GM23338 (cell line): ENCODE measurements around the gene DAPL1. TPM values are rescaled to one million over a fixed set of nuclear protein-coding genes. Genes with fewer than 3 reads are reported as not detected.

Experiments used
- ATAC-seq: fragments of 200-7000 bp; cut with Tn5 transposase; 3 replicates; pipeline ENCODE4 v1.9.1; 2020
- DNase-seq: peaks from one replicate; pipeline ENCODE4 v3.0.0-alpha.2; 2015; ENCODE audit warnings: low spot score
- H2AFZ ChIP-seq: fragments of 200-600 bp; sonication (generic); 2 replicates; pipeline ENCODE4 v1.8.0; 2016; ENCODE audit warnings: antibody characterized with exemption, mild to moderate bottlenecking, moderate library complexity
- H3F3A ChIP-seq: fragments of 200-600 bp; sonication (generic); replicated peaks from 2 replicates; pipeline ENCODE4 v1.8.0; 2017; ENCODE audit warnings: antibody characterized with exemption, mixed run types, low read depth
- H3K27ac ChIP-seq: fragments of 200-600 bp; sonication (generic); 2 replicates; pipeline ENCODE4 v1.6.1; 2016; ENCODE audit warnings: low read depth
- H3K27me3 ChIP-seq: fragments of 200-600 bp; sonication (generic); 2 replicates; pipeline ENCODE4 v1.8.0; 2016; ENCODE audit warnings: mild to moderate bottlenecking, mixed run types, moderate library complexity; ENCODE audit not compliant: insufficient read depth
- H3K36me3 ChIP-seq: fragments of 200-600 bp; sonication (generic); 2 replicates; pipeline ENCODE4 v1.8.0; 2016; ENCODE audit warnings: mild to moderate bottlenecking; ENCODE audit not compliant: insufficient read depth
- H3K4me1 ChIP-seq: fragments of 200-600 bp; sonication (generic); 2 replicates; pipeline ENCODE4 v1.8.0; 2016; ENCODE audit warnings: mild to moderate bottlenecking, moderate library complexity; ENCODE audit not compliant: insufficient read depth
- H3K4me2 ChIP-seq: fragments of 200-600 bp; sonication (generic); 2 replicates; pipeline ENCODE4 v1.7.1; 2017; ENCODE audit warnings: mixed run types
- H3K4me3 ChIP-seq: fragments of 200-600 bp; sonication (generic); 2 replicates; pipeline ENCODE4 v1.6.1; 2016; ENCODE audit warnings: mixed run types
- H3K79me2 ChIP-seq: fragments of 200-600 bp; sonication (generic); replicated peaks from 2 replicates; pipeline ENCODE4 v1.8.0; 2017; ENCODE audit warnings: mild to moderate bottlenecking; ENCODE audit not compliant: insufficient read depth
- H3K9me2 ChIP-seq: fragments of 200-600 bp; sonication (generic); 2 replicates; pipeline ENCODE4 v1.8.0; 2017; ENCODE audit not compliant: insufficient read depth
- H4K20me1 ChIP-seq: fragments of 200-600 bp; sonication (generic); replicated peaks from 2 replicates; pipeline ENCODE4 v1.8.0; 2017; ENCODE audit warnings: mild to moderate bottlenecking; ENCODE audit not compliant: insufficient read depth
- H3K27ac Mint-ChIP-seq: 2 replicates; pipeline ENCODE4 v1.8.0; 2020; ENCODE audit warnings: inconsistent platforms, mild to moderate bottlenecking, moderate library complexity, mixed read lengths
- H3K27me3 Mint-ChIP-seq: 3 replicates; pipeline ENCODE4 v1.8.0; 2022; ENCODE audit warnings: low read depth, mild to moderate bottlenecking, moderate library complexity, mixed read lengths, inconsistent platforms; ENCODE audit not compliant: insufficient read depth, poor library complexity
- H3K36me3 Mint-ChIP-seq: 3 replicates; pipeline ENCODE4 v1.8.0; 2021; ENCODE audit warnings: low read depth, mild to moderate bottlenecking, inconsistent platforms, moderate library complexity, mixed read lengths
- H3K4me1 Mint-ChIP-seq: 3 replicates; pipeline ENCODE4 v1.8.0; 2020; ENCODE audit warnings: mild to moderate bottlenecking, inconsistent platforms, mixed read lengths
- H3K4me3 Mint-ChIP-seq: 3 replicates; pipeline ENCODE4 v1.8.0; 2021; ENCODE audit warnings: moderate library complexity, mild to moderate bottlenecking, inconsistent platforms, mixed read lengths
- H3K9me3 Mint-ChIP-seq: 3 replicates; pipeline ENCODE4 v1.8.0; 2020; ENCODE audit warnings: moderate library complexity, mild to moderate bottlenecking, inconsistent platforms, mixed read lengths
- EZH2phosphoT487 ChIP-seq: fragments of 200-600 bp; sonication (generic); IDR thresholded peaks from one replicate; pipeline ENCODE4 v1.8.1; 2018; ENCODE audit warnings: antibody characterized with exemption; ENCODE audit not compliant: unreplicated experiment
- JUNB ChIP-seq: IDR thresholded peaks from one replicate; pipeline ENCODE4 v1.6.1; 2016; ENCODE audit warnings: antibody characterized with exemption; ENCODE audit not compliant: unreplicated experiment
- NANOG ChIP-seq: IDR thresholded peaks from 2 replicates; pipeline ENCODE4 v1.6.1; 2016; ENCODE audit warnings: antibody characterized with exemption, borderline replicate concordance
- POLR2AphosphoS5 ChIP-seq: IDR thresholded peaks from 2 replicates; pipeline ENCODE4 v1.6.1; 2016; ENCODE audit warnings: antibody characterized with exemption, low read depth
- ZNF114 ChIP-seq: fragments of 250-450 bp; sonication (Bioruptor Pico); IDR thresholded peaks from 2 replicates; pipeline ENCODE4 v1.5.0; 2020; ENCODE audit warnings: mild to moderate bottlenecking, moderate library complexity
- ZNF331 ChIP-seq: fragments of 250-450 bp; sonication (Bioruptor Pico); IDR thresholded peaks from 2 replicates; pipeline ENCODE4 v1.5.0; 2020; ENCODE audit warnings: low read depth, mild to moderate bottlenecking, moderate library complexity
- polyA plus RNA-seq: library from polyadenylated mRNA; unstranded; fragments of >200 nt; fragmentation: Nextera tagmentation; extraction: Ambion mirVana; gene quantifications from 2 replicates; pipeline ENCODE4 v1.2.1, GENCODE V29; 2016
- total RNA-seq: library from RNA; depleted of rRNA; stranded (reverse); fragments of >200 nt; shearing (Covaris generic); gene quantifications from 2 replicates; pipeline ENCODE4 v1.2.3, GENCODE V29; 2014
- TF ChIP-seq, protein P1 (sequence below): fragments of 250-450 bp; sonication (Bioruptor Pico); IDR thresholded peaks from 2 replicates; pipeline ENCODE4 v1.5.0; 2020; ENCODE audit warnings: mild to moderate bottlenecking, moderate library complexity

Gene DAPL1
- total and polyA plus RNA-seq, 2 experiments from 2014 or later = not detected

DNA sequence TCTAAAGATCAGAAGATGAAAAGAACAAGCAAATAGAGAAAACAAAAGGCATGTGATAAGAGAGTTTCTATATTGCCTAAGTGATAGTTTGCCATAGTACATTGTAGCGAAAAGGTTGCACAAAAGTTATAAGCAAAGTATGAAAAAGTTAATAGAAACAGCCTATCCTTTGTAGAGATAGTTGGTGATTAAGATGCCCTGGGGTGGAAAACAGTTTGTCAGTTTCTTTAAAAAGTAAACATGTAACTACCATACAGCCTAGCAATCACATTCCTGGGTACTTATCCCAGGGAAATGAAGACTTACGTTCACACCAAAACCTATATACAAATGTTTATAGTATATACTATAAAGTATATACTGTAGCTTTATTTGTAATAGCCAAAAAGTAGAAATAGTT is 16.9 kb upstream of the DAPL1 start (continued):
- TF ChIP-seq, protein P1, sequence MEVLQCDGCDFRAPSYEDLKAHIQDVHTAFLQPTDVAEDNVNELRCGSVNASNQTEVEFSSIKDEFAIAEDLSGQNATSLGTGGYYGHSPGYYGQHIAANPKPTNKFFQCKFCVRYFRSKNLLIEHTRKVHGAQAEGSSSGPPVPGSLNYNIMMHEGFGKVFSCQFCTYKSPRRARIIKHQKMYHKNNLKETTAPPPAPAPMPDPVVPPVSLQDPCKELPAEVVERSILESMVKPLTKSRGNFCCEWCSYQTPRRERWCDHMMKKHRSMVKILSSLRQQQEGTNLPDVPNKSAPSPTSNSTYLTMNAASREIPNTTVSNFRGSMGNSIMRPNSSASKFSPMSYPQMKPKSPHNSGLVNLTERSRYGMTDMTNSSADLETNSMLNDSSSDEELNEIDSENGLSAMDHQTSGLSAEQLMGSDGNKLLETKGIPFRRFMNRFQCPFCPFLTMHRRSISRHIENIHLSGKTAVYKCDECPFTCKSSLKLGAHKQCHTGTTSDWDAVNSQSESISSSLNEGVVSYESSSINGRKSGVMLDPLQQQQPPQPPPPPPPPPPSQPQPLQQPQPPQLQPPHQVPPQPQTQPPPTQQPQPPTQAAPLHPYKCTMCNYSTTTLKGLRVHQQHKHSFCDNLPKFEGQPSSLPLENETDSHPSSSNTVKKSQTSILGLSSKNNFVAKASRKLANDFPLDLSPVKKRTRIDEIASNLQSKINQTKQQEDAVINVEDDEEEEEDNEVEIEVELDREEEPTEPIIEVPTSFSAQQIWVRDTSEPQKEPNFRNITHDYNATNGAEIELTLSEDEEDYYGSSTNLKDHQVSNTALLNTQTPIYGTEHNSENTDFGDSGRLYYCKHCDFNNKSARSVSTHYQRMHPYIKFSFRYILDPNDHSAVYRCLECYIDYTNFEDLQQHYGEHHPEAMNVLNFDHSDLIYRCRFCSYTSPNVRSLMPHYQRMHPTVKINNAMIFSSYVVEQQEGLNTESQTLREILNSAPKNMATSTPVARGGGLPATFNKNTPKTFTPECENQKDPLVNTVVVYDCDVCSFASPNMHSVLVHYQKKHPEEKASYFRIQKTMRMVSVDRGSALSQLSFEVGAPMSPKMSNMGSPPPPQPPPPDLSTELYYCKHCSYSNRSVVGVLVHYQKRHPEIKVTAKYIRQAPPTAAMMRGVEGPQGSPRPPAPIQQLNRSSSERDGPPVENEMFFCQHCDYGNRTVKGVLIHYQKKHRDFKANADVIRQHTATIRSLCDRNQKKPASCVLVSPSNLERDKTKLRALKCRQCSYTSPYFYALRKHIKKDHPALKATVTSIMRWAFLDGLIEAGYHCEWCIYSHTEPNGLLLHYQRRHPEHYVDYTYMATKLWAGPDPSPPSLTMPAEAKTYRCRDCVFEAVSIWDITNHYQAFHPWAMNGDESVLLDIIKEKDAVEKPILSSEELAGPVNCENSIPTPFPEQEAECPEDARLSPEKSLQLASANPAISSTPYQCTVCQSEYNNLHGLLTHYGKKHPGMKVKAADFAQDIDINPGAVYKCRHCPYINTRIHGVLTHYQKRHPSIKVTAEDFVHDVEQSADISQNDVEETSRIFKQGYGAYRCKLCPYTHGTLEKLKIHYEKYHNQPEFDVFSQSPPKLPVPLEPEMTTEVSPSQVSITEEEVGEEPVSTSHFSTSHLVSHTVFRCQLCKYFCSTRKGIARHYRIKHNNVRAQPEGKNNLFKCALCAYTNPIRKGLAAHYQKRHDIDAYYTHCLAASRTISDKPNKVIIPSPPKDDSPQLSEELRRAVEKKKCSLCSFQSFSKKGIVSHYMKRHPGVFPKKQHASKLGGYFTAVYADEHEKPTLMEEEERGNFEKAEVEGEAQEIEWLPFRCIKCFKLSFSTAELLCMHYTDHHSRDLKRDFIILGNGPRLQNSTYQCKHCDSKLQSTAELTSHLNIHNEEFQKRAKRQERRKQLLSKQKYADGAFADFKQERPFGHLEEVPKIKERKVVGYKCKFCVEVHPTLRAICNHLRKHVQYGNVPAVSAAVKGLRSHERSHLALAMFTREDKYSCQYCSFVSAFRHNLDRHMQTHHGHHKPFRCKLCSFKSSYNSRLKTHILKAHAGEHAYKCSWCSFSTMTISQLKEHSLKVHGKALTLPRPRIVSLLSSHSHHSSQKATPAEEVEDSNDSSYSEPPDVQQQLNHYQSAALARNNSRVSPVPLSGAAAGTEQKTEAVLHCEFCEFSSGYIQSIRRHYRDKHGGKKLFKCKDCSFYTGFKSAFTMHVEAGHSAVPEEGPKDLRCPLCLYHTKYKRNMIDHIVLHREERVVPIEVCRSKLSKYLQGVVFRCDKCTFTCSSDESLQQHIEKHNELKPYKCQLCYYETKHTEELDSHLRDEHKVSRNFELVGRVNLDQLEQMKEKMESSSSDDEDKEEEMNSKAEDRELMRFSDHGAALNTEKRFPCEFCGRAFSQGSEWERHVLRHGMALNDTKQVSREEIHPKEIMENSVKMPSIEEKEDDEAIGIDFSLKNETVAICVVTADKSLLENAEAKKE = no peak
- TF ChIP-seq ZNF114 (CRISPR knock-in tag) (no peak), POLR2AphosphoS5 (no peak), EZH2phosphoT487 (no peak), ZNF331 (no peak)

DNA sequence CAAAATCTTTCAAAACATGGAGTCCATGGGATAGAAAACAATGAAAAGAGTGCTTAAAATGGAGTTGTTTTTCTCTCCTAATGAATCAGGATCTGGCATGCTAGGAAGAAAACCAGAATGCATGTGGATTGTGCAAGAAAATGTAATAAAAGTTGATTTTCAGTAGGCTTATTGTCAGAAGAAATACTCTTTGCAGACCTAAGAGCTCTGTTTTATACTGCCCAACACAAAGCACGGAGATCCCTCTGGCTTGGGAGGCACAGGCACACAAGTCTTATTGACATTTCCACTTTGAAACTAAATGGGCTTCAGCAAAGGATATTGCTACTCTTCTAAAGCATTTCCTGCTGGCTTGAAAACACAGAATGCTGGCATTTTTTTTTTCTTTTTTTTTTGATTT is 15.5 kb upstream of the DAPL1 start:
- H3K4me1 ChIP-seq = peaks cover 20% of the 10 kb centered on the region
- H3K27me3 ChIP-seq = no peaks in the 10 kb centered on the region
- DNase-seq (no peak), ATAC-seq (no peak)
- Mint-ChIP-seq H3K27me3 (peaks cover 3% of the 10 kb centered on the region), H3K4me1 (peaks cover 17% of the 10 kb centered on the region), H3K9me3 (no peaks in the 10 kb centered on the region), H3K36me3 (no peaks in the 10 kb centered on the region), H3K4me3 (no peak overlapping the region), H3K27ac (no peak overlapping the region)
- H4K20me1 ChIP-seq = no peaks in the 10 kb centered on the region
- no peaks in the 10 kb centered on the region for H3K79me2 ChIP-seq
- H3K4me2 ChIP-seq = no peak overlapping the region
- H3K27ac ChIP-seq = no peak overlapping the region
- no peak overlapping the region for H3K4me3 ChIP-seq
- H2AFZ ChIP-seq = peak overlapping the region; percentile 85
- no peaks in the 10 kb centered on the region for H3F3A ChIP-seq
- no peaks in the 10 kb centered on the region for H3K9me2 ChIP-seq
- H3K36me3 ChIP-seq = no peaks in the 10 kb centered on the region
- no peak for TF ChIP-seq JUNB
- TF ChIP-seq EZH2phosphoT487 = no peak
- TF ChIP-seq ZNF331 = no peak
- no peak for TF ChIP-seq POLR2AphosphoS5
- TF ChIP-seq NANOG = no peak
- TF ChIP-seq, protein P1 = no peak
